ENCODE measurements around the gene RAB6A.

Gene RAB6A

DNA sequence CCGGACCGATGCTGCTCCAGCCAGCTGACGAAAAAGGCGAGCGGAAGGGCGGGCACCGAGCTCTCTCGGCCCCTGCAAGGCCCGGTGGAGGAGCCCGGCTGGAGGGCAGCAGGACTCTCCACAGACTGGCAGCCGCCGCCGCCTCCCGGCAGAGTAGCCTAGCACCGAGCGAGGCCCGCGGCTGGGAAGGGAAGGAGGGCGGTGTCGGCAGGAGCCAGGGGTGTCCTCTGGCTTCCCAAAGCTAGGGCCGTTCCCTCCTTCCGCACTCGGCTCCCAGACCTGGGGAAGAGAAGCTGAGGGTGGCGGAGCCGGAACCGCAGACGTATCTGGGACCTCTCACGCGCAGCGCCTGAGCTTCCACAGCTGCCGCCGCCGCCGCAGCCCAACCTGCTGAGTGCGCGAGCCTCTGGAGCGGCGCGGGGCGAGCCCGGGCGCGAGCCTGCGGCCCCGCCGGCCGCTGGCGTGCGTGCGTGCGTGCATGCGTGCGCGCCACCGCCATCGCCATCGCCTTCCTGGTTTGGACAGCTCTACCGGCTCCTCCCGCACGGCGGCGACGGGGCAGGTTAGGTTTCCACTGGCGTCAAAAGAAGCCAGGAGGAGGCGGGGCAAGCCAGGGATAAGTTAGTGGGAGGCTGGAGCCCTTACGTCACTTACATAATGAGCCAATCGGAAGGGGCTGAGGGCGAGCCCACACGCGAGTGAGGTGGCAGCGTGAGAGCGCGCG is at the start of gene RAB6A:
RAB6A (minus strand) TSS at position 396 of the 724 bp plus-strand sequence. CDS start 439 bp downstream, outside the sequence.
- H3K36me3 ChIP-seq (ENCODE audit: insufficient read depth, low read length): 0 out of 2 replicates have a peak, but pooled peaks cover 3% of the 10 kb centered on the region

GRCh38 chr11:73810637-73811036 is 49.8 kb upstream of the RAB6A start:
- no peak overlapping the region for H3K4me3 ChIP-seq
- no peak for TF ChIP-seq EZH2 (IDR thresholded peaks at IDR 0.05)
- no peak for TF ChIP-seq POLR2AphosphoS5 (IDR thresholded peaks at IDR 0.05; ENCODE audit: borderline replicate concordance, low read depth, low read length)
- TF ChIP-seq FOXP2 (optimal IDR thresholded peaks at IDR 0.05; ENCODE audit: control extremely low read depth, extremely low read length, insufficient read depth): no peak
- DNase-seq (ENCODE audit: low read depth, low spot score): no peak
- no peaks in the 10 kb centered on the region for H3K9me3 ChIP-seq (ENCODE audit: low read depth, low read length)
- no peak overlapping the region for H3K9ac ChIP-seq (ENCODE audit: insufficient read length)
- no peak overlapping the region for H3K27ac ChIP-seq
- peaks cover 20% of the 10 kb centered on the region for H3K36me3 ChIP-seq (ENCODE audit: insufficient read depth, low read length)

More for the DNA sequence above, at the start of gene RAB6A:
- Histone ChIP-seq H3K27ac (peak within 1 kb of the TSS; percentile 75), H3K9ac (ENCODE audit: insufficient read length) (peak within 1 kb of the TSS; percentile 93), H3K9me3 (ENCODE audit: low read depth, low read length) (no peaks in the 10 kb centered on the region), H3K4me3 (peak within 1 kb of the TSS; percentile 96)
- no peak for TF ChIP-seq EZH2 (IDR thresholded peaks at IDR 0.05)
- TF ChIP-seq POLR2AphosphoS5 (IDR thresholded peaks at IDR 0.05; ENCODE audit: borderline replicate concordance, low read depth, low read length): peak; percentile 73; the same call in 1 of the 2 replicates
- DNase-seq (ENCODE audit: low read depth, low spot score): peak; percentile 98

DNA sequence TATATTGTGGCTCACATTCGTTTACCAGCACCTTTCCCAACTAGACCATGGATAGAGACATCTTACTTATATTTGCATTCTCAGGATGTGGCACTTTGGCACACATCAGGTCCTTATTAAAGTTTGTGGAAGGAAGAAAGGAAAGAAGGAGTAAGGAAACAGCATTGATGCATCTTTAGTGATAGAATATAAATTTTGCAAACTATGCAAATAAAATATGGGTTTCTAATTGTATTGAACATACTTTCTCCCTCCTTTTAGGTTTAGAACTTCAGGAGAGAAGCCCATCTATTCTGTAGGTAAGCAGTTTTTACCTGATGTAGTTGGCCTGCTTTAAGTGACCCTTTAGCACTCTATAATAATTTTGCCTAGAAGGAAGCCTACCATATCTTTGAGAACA is 47.2 kb upstream of the RAB6A start:
- Histone ChIP-seq H3K4me3 (no peak overlapping the region), H3K27ac (no peak overlapping the region), H3K9me3 (ENCODE audit: low read depth, low read length) (no peaks in the 10 kb centered on the region), H3K36me3 (ENCODE audit: insufficient read depth, low read length) (peaks cover 20% of the 10 kb centered on the region), H3K9ac (ENCODE audit: insufficient read length) (no peak overlapping the region)
- DNase-seq (ENCODE audit: low read depth, low spot score): no peak
- no peak for TF ChIP-seq FOXP2 (optimal IDR thresholded peaks at IDR 0.05; ENCODE audit: control extremely low read depth, extremely low read length, insufficient read depth)
- no peak for TF ChIP-seq EZH2 (IDR thresholded peaks at IDR 0.05)
- no peak for TF ChIP-seq POLR2AphosphoS5 (IDR thresholded peaks at IDR 0.05; ENCODE audit: borderline replicate concordance, low read depth, low read length)

GRCh38 chr11:73804712-73805111 is 43.8 kb upstream of the RAB6A start:
- no peak overlapping the region for H3K27ac ChIP-seq
- no peaks in the 10 kb centered on the region for H3K9me3 ChIP-seq (ENCODE audit: low read depth, low read length)
- no peak for TF ChIP-seq POLR2AphosphoS5 (IDR thresholded peaks at IDR 0.05; ENCODE audit: borderline replicate concordance, low read depth, low read length)
- no peak for TF ChIP-seq FOXP2 (optimal IDR thresholded peaks at IDR 0.05; ENCODE audit: control extremely low read depth, extremely low read length, insufficient read depth)
- no peak for TF ChIP-seq EZH2 (IDR thresholded peaks at IDR 0.05)
- H3K36me3 ChIP-seq (ENCODE audit: insufficient read depth, low read length): peaks cover 13% of the 10 kb centered on the region; the same call in 1 of the 2 replicates
- DNase-seq (ENCODE audit: low read depth, low spot score): no peak
- H3K9ac ChIP-seq (ENCODE audit: insufficient read length): no peak overlapping the region
- H3K4me3 ChIP-seq: no peak overlapping the region

- H3K9me3 ChIP-seq (ENCODE audit: low read depth, low read length): no peaks in the 10 kb centered on the region
- no peak overlapping the region for H3K9ac ChIP-seq (ENCODE audit: insufficient read length)
- TF ChIP-seq EZH2 (IDR thresholded peaks at IDR 0.05) (no peak), FOXP2 (optimal IDR thresholded peaks at IDR 0.05; ENCODE audit: control extremely low read depth, extremely low read length, insufficient read depth) (no peak), POLR2AphosphoS5 (IDR thresholded peaks at IDR 0.05; ENCODE audit: borderline replicate concordance, low read depth, low read length) (no peak)
- no peak overlapping the region for H3K4me3 ChIP-seq
- no peak for DNase-seq (ENCODE audit: low read depth, low spot score)
- no peak overlapping the region for H3K27ac ChIP-seq
- peaks cover 1% of the 10 kb centered on the region; the same call in 1 of the 2 replicates for H3K36me3 ChIP-seq (ENCODE audit: insufficient read depth, low read length)
Observed at GRCh38 chr11:73801136-73801535, 40.3 kb upstream of the RAB6A start.

GRCh38 chr11:73800276-73800806 is 39.5 kb upstream of the RAB6A start:
- no peak overlapping the region for H3K9ac ChIP-seq (ENCODE audit: insufficient read length)
- TF ChIP-seq FOXP2 (optimal IDR thresholded peaks at IDR 0.05; ENCODE audit: control extremely low read depth, extremely low read length, insufficient read depth) (no peak), EZH2 (IDR thresholded peaks at IDR 0.05) (no peak), POLR2AphosphoS5 (IDR thresholded peaks at IDR 0.05; ENCODE audit: borderline replicate concordance, low read depth, low read length) (no peak)
- H3K36me3 ChIP-seq (ENCODE audit: insufficient read depth, low read length): no peaks in the 10 kb centered on the region; the same call in 1 of the 2 replicates
- no peak for DNase-seq (ENCODE audit: low read depth, low spot score)
- H3K27ac ChIP-seq: no peak overlapping the region; the same call in 1 of the 2 replicates
- no peak overlapping the region for H3K4me3 ChIP-seq
- no peaks in the 10 kb centered on the region for H3K9me3 ChIP-seq (ENCODE audit: low read depth, low read length)

DNA sequence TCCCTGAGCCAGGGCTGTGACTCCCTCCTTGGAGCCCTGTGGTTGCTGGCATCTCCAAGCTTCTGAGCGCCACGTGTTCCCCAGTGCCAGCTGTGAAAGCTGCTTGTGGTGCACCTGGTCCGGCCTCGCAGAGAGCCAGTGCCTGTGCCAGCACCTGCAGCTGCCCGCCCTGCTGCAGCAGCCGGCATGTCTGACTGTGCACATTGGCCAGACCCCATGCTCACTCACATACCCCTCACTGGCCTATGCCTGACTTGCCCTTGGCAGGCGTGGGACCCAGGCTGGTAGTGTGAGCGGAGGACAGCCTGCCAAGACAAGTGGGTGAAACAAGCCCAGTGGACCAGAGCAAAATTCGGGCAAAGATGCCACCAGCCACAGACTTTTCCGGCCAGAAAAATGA is 36.6 kb upstream of the RAB6A start:
- Histone ChIP-seq H3K4me3 (no peak overlapping the region), H3K36me3 (ENCODE audit: insufficient read depth, low read length) (peaks cover 3% of the 10 kb centered on the region), H3K9me3 (ENCODE audit: low read depth, low read length) (no peaks in the 10 kb centered on the region), H3K27ac (no peak overlapping the region), H3K9ac (ENCODE audit: insufficient read length) (no peak overlapping the region)
- DNase-seq (ENCODE audit: low read depth, low spot score): no peak
- TF ChIP-seq EZH2 (IDR thresholded peaks at IDR 0.05) (no peak), POLR2AphosphoS5 (IDR thresholded peaks at IDR 0.05; ENCODE audit: borderline replicate concordance, low read depth, low read length) (no peak), FOXP2 (optimal IDR thresholded peaks at IDR 0.05; ENCODE audit: control extremely low read depth, extremely low read length, insufficient read depth) (no peak)

GRCh38 chr11:73795925-73796632 is 35.2 kb upstream of the RAB6A start:
- peaks cover 8% of the 10 kb centered on the region for H3K36me3 ChIP-seq (ENCODE audit: insufficient read depth, low read length)
- no peak for DNase-seq (ENCODE audit: low read depth, low spot score)

More at GRCh38 chr11:73795925-73796632, 35.2 kb upstream of the RAB6A start:
- no peak overlapping the region for H3K27ac ChIP-seq
- no peak overlapping the region for H3K4me3 ChIP-seq
- no peak for TF ChIP-seq POLR2AphosphoS5 (IDR thresholded peaks at IDR 0.05; ENCODE audit: borderline replicate concordance, low read depth, low read length)
- TF ChIP-seq EZH2 (IDR thresholded peaks at IDR 0.05): no peak
- no peak for TF ChIP-seq FOXP2 (optimal IDR thresholded peaks at IDR 0.05; ENCODE audit: control extremely low read depth, extremely low read length, insufficient read depth)
- no peaks in the 10 kb centered on the region for H3K9me3 ChIP-seq (ENCODE audit: low read depth, low read length)
- no peak overlapping the region for H3K9ac ChIP-seq (ENCODE audit: insufficient read length)
